Smooth muscle cell (in vitro differentiated cells): ENCODE measurements around the gene NMBR. TPM values are rescaled to one million over a fixed set of nuclear protein-coding genes. Genes with fewer than 3 reads are reported as not detected.
"Not testable (repeated sequence)": the region's sequence is repeated elsewhere in the genome, so short reads cannot be mapped to it uniquely, and the experiment has no call there.

ENCODE experiments used
- DNase-seq: peaks from one replicate; lab custom pipeline; 2025; ENCODE audit not compliant: unreplicated experiment; lab: John Stamatoyannopoulos, UW
- H2AFZ ChIP-seq: fragments of 200-600 bp; sonication (generic); 2 replicates; pipeline ENCODE4 v1.6.0; 2016; ENCODE audit warnings: antibody characterized with exemption, low read depth, mild to moderate bottlenecking
- H3F3A ChIP-seq: fragments of 200-600 bp; sonication (generic); 2 replicates; pipeline ENCODE4 v1.6.0; 2017; ENCODE audit warnings: antibody characterized with exemption, low read depth
- H3K27ac ChIP-seq: fragments of 200-600 bp; sonication (generic); 2 replicates; pipeline ENCODE4 v1.5.1; 2016; ENCODE audit warnings: low read depth, mild to moderate bottlenecking
- H3K27me3 ChIP-seq: fragments of 200-600 bp; sonication (generic); 2 replicates; pipeline ENCODE4 v1.6.1; 2016; ENCODE audit warnings: low read depth, mild to moderate bottlenecking
- H3K36me3 ChIP-seq: fragments of 200-600 bp; sonication (generic); 2 replicates; pipeline ENCODE4 v1.5.1; 2016; ENCODE audit warnings: low read depth
- H3K4me1 ChIP-seq: fragments of 200-600 bp; sonication (generic); 2 replicates; pipeline ENCODE4 v1.5.1; 2016; ENCODE audit warnings: low read depth
- H3K4me2 ChIP-seq: fragments of 200-600 bp; sonication (generic); 2 replicates; pipeline ENCODE4 v1.6.0; 2016; ENCODE audit warnings: mild to moderate bottlenecking
- H3K4me3 ChIP-seq: fragments of 200-600 bp; sonication (generic); 2 replicates; pipeline ENCODE4 v1.5.1; 2016; ENCODE audit warnings: mild to moderate bottlenecking
- H3K79me2 ChIP-seq: fragments of 200-600 bp; sonication (generic); 2 replicates; pipeline ENCODE4 v1.6.0; 2016; ENCODE audit warnings: low read depth, mild to moderate bottlenecking
- H3K9ac ChIP-seq: fragments of 200-600 bp; sonication (generic); 2 replicates; pipeline ENCODE4 v1.6.0; 2016; ENCODE audit warnings: low read depth
- H3K9me3 ChIP-seq: fragments of 200-600 bp; sonication (generic); replicated peaks from 2 replicates; pipeline ENCODE4 v1.5.1; 2016; ENCODE audit warnings: low read depth
- H4K20me1 ChIP-seq: fragments of 200-600 bp; sonication (generic); 2 replicates; pipeline ENCODE4 v1.6.0; 2016; ENCODE audit warnings: low read depth
- WGBS: methylation state at CpG from one replicate; pipeline ENCODE4 v1.1.7; 2016; ENCODE audit warnings: low lambda C conversion rate; 5-methylcytosine and 5-hydroxymethylcytosine counted together
- polyA plus RNA-seq: library from polyadenylated mRNA; unstranded; fragments of >200 nt; fragmentation: Nextera tagmentation; extraction: Ambion mirVana; gene quantifications from 2 replicates; pipeline ENCODE4 v1.2.1, GENCODE V29; 2016
- total RNA-seq: library from RNA; depleted of rRNA; stranded (reverse); fragments of >200 nt; gene quantifications from 2 replicates; pipeline ENCODE4 v1.2.3, GENCODE V29; 2014
- TF ChIP-seq, protein P1 (sequence below): fragments of 200-600 bp; sonication (generic); IDR thresholded peaks from 2 replicates; pipeline ENCODE4 v1.5.1; 2017; ENCODE audit warnings: borderline replicate concordance, mild to moderate bottlenecking, antibody characterized with exemption; ENCODE audit not compliant: insufficient read depth, poor library complexity, severe bottlenecking

NMBR gene
- total and polyA plus RNA-seq, 2 experiments from 2014 or later: not detected

DNA sequence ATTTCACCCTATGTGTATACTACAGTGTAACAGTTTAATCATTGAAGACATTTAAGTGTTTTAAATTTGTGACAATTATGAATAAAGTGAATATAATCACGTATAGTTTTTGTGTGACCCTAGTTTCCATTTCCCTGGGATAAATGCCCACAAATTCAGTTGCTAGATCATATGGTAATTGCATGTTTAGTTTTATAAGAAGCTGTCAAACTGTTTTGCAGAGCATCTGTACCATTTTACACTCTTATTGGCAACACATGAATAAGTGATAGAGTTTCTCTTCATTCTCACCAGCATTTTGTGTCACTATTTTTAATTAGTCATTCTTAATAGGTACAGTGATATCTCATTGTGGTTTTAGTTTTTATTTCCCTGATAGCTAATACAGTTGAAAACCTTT lies 7.4 kb upstream of the NMBR start:
- Histone ChIP-seq H3K9ac (no peak overlapping the region), H3K4me2 (no peak overlapping the region), H3K79me2 (peaks cover 88% of the 10 kb centered on the region), H3K4me3 (no peak overlapping the region), H3K9me3 (no peaks in the 10 kb centered on the region), H3K4me1 (no peaks in the 10 kb centered on the region), H2AFZ (no peak overlapping the region), H4K20me1 (peaks cover 73% of the 10 kb centered on the region), H3F3A (no peaks in the 10 kb centered on the region), H3K27ac (no peak overlapping the region), H3K27me3 (no peaks in the 10 kb centered on the region), H3K36me3 (no peaks in the 10 kb centered on the region)
- DNase-seq: no peak
- WGBS: 95% methylated on average over 1 of the region's 1 CpG
- TF ChIP-seq, protein P1, sequence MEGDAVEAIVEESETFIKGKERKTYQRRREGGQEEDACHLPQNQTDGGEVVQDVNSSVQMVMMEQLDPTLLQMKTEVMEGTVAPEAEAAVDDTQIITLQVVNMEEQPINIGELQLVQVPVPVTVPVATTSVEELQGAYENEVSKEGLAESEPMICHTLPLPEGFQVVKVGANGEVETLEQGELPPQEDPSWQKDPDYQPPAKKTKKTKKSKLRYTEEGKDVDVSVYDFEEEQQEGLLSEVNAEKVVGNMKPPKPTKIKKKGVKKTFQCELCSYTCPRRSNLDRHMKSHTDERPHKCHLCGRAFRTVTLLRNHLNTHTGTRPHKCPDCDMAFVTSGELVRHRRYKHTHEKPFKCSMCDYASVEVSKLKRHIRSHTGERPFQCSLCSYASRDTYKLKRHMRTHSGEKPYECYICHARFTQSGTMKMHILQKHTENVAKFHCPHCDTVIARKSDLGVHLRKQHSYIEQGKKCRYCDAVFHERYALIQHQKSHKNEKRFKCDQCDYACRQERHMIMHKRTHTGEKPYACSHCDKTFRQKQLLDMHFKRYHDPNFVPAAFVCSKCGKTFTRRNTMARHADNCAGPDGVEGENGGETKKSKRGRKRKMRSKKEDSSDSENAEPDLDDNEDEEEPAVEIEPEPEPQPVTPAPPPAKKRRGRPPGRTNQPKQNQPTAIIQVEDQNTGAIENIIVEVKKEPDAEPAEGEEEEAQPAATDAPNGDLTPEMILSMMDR: no peak

DNA sequence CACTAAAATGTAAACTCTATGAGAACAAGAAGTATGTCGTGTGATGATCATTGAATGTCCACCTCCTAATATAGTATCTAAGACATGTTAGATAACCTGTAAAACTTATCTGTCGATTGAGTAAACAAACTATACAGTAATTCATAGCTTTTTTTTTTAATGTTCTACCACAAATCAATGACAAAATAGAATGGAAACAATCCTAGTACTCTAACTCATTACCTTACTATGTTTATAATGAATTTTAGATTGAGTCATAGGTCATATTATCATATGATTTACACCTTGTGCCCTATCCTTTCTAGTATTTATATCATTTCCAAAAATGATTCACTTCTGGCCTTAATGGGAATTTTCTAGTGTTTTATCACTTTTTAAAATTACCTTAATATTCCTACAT lies 6.3 kb upstream of the NMBR start:
- H3K27ac ChIP-seq: no peak overlapping the region
- WGBS: 67% methylated on average over 2 of the region's 2 CpGs

DNA sequence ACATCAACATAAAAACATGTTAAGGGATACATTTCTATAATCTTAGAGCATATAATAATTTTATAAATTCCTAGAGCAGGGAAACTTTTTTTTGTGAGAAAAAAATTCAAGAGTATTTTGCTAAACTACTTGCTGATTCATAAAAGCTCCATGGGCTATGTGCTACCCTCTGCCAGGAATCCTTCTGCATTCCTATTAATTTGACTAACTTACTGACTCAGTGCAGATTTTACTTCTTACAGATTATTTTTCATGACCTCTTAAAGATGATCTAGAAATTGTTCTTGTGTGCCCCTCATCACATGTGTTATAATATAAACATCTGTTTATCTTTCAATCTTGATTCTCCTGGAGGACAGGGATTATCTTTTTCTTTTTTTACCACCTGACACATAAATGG lies 5.8 kb upstream of the NMBR start:
- H3K4me3 ChIP-seq: no peak overlapping the region
- peaks cover 64% of the 10 kb centered on the region for H4K20me1 ChIP-seq
- peaks cover 8% of the 10 kb centered on the region for H3K4me1 ChIP-seq
- H3K9me3 ChIP-seq: no peaks in the 10 kb centered on the region
- TF ChIP-seq, protein P1: no peak
- H3K4me2 ChIP-seq: no peak overlapping the region
- no peak overlapping the region for H3K27ac ChIP-seq
- H3F3A ChIP-seq: no peaks in the 10 kb centered on the region
- no peaks in the 10 kb centered on the region for H3K36me3 ChIP-seq
- H3K27me3 ChIP-seq: no peaks in the 10 kb centered on the region
- peaks cover 88% of the 10 kb centered on the region for H3K79me2 ChIP-seq
- DNase-seq: no peak
- H2AFZ ChIP-seq: no peak overlapping the region
- H3K9ac ChIP-seq: no peak overlapping the region

More for the DNA sequence above, 6.3 kb upstream of the NMBR start:
- Histone ChIP-seq H3K36me3 (no peaks in the 10 kb centered on the region), H3K9me3 (no peaks in the 10 kb centered on the region), H3K4me3 (no peak overlapping the region), H3K27me3 (no peaks in the 10 kb centered on the region), H3K9ac (no peak overlapping the region), H3K4me2 (no peak overlapping the region), H2AFZ (no peak overlapping the region), H3F3A (no peaks in the 10 kb centered on the region), H4K20me1 (peaks cover 67% of the 10 kb centered on the region), H3K4me1 (peaks cover 4% of the 10 kb centered on the region), H3K79me2 (peaks cover 88% of the 10 kb centered on the region)
- no peak for DNase-seq
- TF ChIP-seq, protein P1: no peak

DNA sequence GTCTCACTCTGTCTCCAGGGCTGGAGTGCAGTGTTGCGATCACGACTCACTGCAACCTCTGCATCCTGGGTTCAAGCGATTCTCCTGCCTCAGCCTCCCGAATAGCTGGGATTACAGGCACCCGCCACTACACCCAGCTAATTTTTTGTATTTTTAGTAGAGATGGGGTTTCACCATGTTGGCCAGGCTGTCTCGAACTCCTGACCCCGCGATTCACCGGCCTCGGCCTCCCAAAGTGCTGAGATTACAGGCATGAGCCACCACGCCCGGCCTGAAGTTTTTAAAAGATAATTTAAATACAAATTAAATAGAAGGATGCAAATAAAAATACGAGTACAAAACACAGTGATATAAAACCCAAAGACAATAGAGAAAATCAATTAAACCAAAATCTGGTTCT lies 5.4 kb downstream of the NMBR start:
- H3K36me3 ChIP-seq, H3K79me2 ChIP-seq, H3K4me3 ChIP-seq, H3K27me3 ChIP-seq, H3K9me3 ChIP-seq, H4K20me1 ChIP-seq, H3K4me1 ChIP-seq, H3K9ac ChIP-seq, H3K4me2 ChIP-seq, DNase-seq, H2AFZ ChIP-seq, H3F3A ChIP-seq, H3K27ac ChIP-seq: not testable (repeated sequence)
- 93% methylated on average over 13 of the region's 13 CpGs for WGBS
